BLaER1 (cell line): ENCODE measurements around the gene PIEZO1.

Source experiments
- H3K27ac ChIP-seq: shearing (Covaris generic); formaldehyde crosslinking; 2 replicates; pipeline ENCODE4 v1.8.1; 2022
- H3K27me3 ChIP-seq: shearing (Covaris generic); formaldehyde crosslinking; 2 replicates; pipeline ENCODE4 v1.8.1; 2022
- H3K36me3 ChIP-seq: shearing (Covaris generic); formaldehyde crosslinking; 2 replicates; pipeline ENCODE4 v1.8.1; 2022
- H3K4me1 ChIP-seq: shearing (Covaris generic); formaldehyde crosslinking; 2 replicates; pipeline ENCODE4 v1.8.1; 2022
- H3K4me2 ChIP-seq: shearing (Covaris generic); formaldehyde crosslinking; 2 replicates; pipeline ENCODE4 v1.8.1; 2022
- H3K4me3 ChIP-seq: shearing (Covaris generic); formaldehyde crosslinking; 2 replicates; pipeline ENCODE4 v1.8.1; 2022
- H3K9ac ChIP-seq: shearing (Covaris generic); formaldehyde crosslinking; 2 replicates; pipeline ENCODE4 v1.8.1; 2022
- H3K9me3 ChIP-seq: shearing (Covaris generic); formaldehyde crosslinking; 2 replicates; pipeline ENCODE4 v1.8.1; 2022
- H4K20me1 ChIP-seq: shearing (Covaris generic); formaldehyde crosslinking; 2 replicates; pipeline ENCODE4 v1.8.1; 2022
- Cebpa-rat ChIP-seq: shearing (Covaris generic); IDR thresholded peaks from 2 replicates; pipeline ENCODE4 v1.8.1; 2022

The PIEZO1 gene, protein sequence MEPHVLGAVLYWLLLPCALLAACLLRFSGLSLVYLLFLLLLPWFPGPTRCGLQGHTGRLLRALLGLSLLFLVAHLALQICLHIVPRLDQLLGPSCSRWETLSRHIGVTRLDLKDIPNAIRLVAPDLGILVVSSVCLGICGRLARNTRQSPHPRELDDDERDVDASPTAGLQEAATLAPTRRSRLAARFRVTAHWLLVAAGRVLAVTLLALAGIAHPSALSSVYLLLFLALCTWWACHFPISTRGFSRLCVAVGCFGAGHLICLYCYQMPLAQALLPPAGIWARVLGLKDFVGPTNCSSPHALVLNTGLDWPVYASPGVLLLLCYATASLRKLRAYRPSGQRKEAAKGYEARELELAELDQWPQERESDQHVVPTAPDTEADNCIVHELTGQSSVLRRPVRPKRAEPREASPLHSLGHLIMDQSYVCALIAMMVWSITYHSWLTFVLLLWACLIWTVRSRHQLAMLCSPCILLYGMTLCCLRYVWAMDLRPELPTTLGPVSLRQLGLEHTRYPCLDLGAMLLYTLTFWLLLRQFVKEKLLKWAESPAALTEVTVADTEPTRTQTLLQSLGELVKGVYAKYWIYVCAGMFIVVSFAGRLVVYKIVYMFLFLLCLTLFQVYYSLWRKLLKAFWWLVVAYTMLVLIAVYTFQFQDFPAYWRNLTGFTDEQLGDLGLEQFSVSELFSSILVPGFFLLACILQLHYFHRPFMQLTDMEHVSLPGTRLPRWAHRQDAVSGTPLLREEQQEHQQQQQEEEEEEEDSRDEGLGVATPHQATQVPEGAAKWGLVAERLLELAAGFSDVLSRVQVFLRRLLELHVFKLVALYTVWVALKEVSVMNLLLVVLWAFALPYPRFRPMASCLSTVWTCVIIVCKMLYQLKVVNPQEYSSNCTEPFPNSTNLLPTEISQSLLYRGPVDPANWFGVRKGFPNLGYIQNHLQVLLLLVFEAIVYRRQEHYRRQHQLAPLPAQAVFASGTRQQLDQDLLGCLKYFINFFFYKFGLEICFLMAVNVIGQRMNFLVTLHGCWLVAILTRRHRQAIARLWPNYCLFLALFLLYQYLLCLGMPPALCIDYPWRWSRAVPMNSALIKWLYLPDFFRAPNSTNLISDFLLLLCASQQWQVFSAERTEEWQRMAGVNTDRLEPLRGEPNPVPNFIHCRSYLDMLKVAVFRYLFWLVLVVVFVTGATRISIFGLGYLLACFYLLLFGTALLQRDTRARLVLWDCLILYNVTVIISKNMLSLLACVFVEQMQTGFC (N-terminal part only)

GRCh38 chr16:88785106-88785924 is at the start of gene PIEZO1:
Gene PIEZO1, minus strand, starts transcription at chr16:88785220. Its CDS starts 256 bp downstream, at chr16:88784964.
- H3K4me2 ChIP-seq = peak within 1 kb of the TSS; percentile 95
- no peak for TF ChIP-seq Cebpa-rat
- no peaks in the 10 kb centered on the region for H3K27me3 ChIP-seq
- peak within 1 kb of the TSS; percentile 97 for H3K9ac ChIP-seq
- H3K27ac ChIP-seq = peak within 1 kb of the TSS; percentile 97
- no peaks in the 10 kb centered on the region for H3K9me3 ChIP-seq
- peaks cover 87% of the 10 kb centered on the region for H3K4me1 ChIP-seq
- H3K36me3 ChIP-seq = no peaks in the 10 kb centered on the region
- H3K4me3 ChIP-seq = peak within 1 kb of the TSS; percentile 87
- peaks cover 41% of the 10 kb centered on the region for H4K20me1 ChIP-seq

GRCh38 chr16:88834670-88835069 is 49.6 kb upstream of the PIEZO1 start:
- H3K4me1 ChIP-seq = peaks cover 65% of the 10 kb centered on the region
- H3K9me3 ChIP-seq = no peaks in the 10 kb centered on the region
- no peak overlapping the region for H3K27ac ChIP-seq

GRCh38 chr16:88833086-88833485 is 48.1 kb upstream of the PIEZO1 start:
- Histone ChIP-seq H3K36me3 (peaks cover 37% of the 10 kb centered on the region), H3K4me2 (peak overlapping the region; percentile 57), H3K4me1 (peaks cover 49% of the 10 kb centered on the region)

More at GRCh38 chr16:88834670-88835069, 49.6 kb upstream of the PIEZO1 start:
- H3K9ac ChIP-seq = no peak overlapping the region
- no peak overlapping the region for H3K4me2 ChIP-seq
- peaks cover 35% of the 10 kb centered on the region for H3K36me3 ChIP-seq
- no peak overlapping the region for H3K4me3 ChIP-seq
- TF ChIP-seq Cebpa-rat = no peak
- peaks cover 52% of the 10 kb centered on the region for H4K20me1 ChIP-seq
- peaks cover 16% of the 10 kb centered on the region for H3K27me3 ChIP-seq

DNA sequence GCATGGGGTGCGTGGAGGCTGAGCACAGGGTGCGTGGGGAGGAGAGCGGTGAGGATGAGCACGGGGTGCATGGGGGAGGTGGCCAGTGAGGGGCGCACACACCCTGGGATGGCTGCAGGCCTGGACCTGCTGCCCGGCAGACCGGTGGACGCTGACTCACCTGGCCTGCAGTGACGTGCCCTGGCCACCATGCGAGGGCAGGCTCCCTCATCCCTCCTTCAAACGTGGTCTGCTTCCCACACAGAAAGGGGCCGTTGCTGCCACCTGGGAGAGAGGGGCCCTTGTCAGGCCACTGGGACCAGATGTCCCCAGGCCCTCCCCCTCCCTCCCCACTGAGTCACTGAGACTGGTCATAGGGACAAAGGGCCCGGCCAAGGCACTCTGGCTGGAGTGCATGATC is 46.8 kb upstream of the PIEZO1 start:
- H3K36me3 ChIP-seq = peaks cover 49% of the 10 kb centered on the region
- TF ChIP-seq Cebpa-rat = no peak
- peaks cover 24% of the 10 kb centered on the region for H4K20me1 ChIP-seq
- no peak overlapping the region for H3K4me2 ChIP-seq
- no peaks in the 10 kb centered on the region for H3K9me3 ChIP-seq
- no peak overlapping the region for H3K4me3 ChIP-seq
- peaks cover 37% of the 10 kb centered on the region for H3K4me1 ChIP-seq
- H3K27me3 ChIP-seq = peaks cover 16% of the 10 kb centered on the region
- H3K9ac ChIP-seq = no peak overlapping the region
- H3K27ac ChIP-seq = no peak overlapping the region

More at GRCh38 chr16:88833086-88833485, 48.1 kb upstream of the PIEZO1 start:
- Histone ChIP-seq H4K20me1 (peaks cover 37% of the 10 kb centered on the region), H3K27me3 (peaks cover 16% of the 10 kb centered on the region), H3K4me3 (no peak overlapping the region), H3K9ac (no peak overlapping the region), H3K27ac (no peak overlapping the region), H3K9me3 (no peaks in the 10 kb centered on the region)
- no peak for TF ChIP-seq Cebpa-rat

GRCh38 chr16:88830783-88831182 is 45.8 kb upstream of the PIEZO1 start:
- no peak overlapping the region for H3K27ac ChIP-seq

GRCh38 chr16:88830258-88830657 is 45.2 kb upstream of the PIEZO1 start:
- no peak overlapping the region for H3K9ac ChIP-seq
- H3K27ac ChIP-seq = no peak overlapping the region
- H3K27me3 ChIP-seq = peaks cover 6% of the 10 kb centered on the region
- H3K4me2 ChIP-seq = no peak overlapping the region
- peaks cover 56% of the 10 kb centered on the region for H3K36me3 ChIP-seq
- peaks cover 8% of the 10 kb centered on the region for H4K20me1 ChIP-seq
- TF ChIP-seq Cebpa-rat = no peak
- peaks cover 24% of the 10 kb centered on the region for H3K4me1 ChIP-seq
- no peak overlapping the region for H3K4me3 ChIP-seq
- H3K9me3 ChIP-seq = no peaks in the 10 kb centered on the region

More at GRCh38 chr16:88830783-88831182, 45.8 kb upstream of the PIEZO1 start:
- Histone ChIP-seq H3K9ac (no peak overlapping the region), H3K27me3 (peaks cover 11% of the 10 kb centered on the region), H4K20me1 (peaks cover 14% of the 10 kb centered on the region), H3K9me3 (no peaks in the 10 kb centered on the region), H3K4me1 (peaks cover 30% of the 10 kb centered on the region), H3K4me2 (no peak overlapping the region), H3K36me3 (peaks cover 56% of the 10 kb centered on the region), H3K4me3 (no peak overlapping the region)
- no peak for TF ChIP-seq Cebpa-rat

DNA sequence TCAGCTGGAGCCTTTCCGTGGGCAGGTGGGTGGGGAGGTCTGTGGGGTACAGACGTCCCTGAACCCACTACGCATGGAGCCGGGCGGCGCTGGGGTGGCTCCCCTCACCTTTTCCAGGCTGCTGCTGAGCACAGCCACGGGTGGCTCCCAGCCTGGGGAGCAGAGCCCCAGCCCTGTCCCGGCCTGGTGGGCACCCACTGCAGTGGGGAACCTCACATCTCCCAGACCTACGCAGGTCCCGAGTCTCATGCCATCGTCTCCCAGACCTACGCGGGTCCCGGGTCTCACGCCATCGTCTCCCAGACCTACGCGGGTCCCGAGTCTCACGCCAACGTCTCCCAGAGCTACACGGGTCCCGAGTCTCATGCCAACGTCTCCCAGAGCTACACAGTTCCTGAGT is 43.7 kb upstream of the PIEZO1 start:
- Histone ChIP-seq H3K36me3 (peaks cover 60% of the 10 kb centered on the region), H3K27me3 (no peaks in the 10 kb centered on the region)

DNA sequence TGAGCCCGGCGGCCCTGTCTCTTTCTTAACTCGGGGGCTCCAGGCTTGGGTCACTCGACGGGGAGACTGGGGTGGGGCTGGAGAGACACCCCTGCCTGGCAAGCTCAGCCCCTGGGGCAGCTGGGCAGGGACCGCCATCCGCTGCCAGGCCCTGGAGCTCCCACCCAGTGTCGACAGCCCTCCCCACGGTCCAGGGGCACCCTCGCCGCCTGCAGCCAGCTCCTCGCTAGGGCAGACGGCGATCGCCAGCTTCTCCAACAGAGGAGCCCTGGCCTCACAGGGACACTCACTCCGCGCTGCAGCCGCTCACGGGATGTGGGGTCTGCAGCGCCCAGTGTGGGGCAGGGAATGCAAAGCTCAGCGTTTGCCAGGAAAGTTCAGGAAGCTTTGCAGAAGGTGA is 42.7 kb upstream of the PIEZO1 start:
- Histone ChIP-seq H3K27ac (no peak overlapping the region), H3K27me3 (no peaks in the 10 kb centered on the region), H3K36me3 (peaks cover 70% of the 10 kb centered on the region), H3K4me3 (no peak overlapping the region), H3K9ac (no peak overlapping the region), H3K9me3 (no peaks in the 10 kb centered on the region), H4K20me1 (no peaks in the 10 kb centered on the region; the same call in 1 of the 2 replicates), H3K4me1 (peaks cover 7% of the 10 kb centered on the region), H3K4me2 (no peak overlapping the region)
- no peak for TF ChIP-seq Cebpa-rat

More for the DNA sequence above, 43.7 kb upstream of the PIEZO1 start:
- Histone ChIP-seq H3K9me3 (no peaks in the 10 kb centered on the region), H4K20me1 (no peaks in the 10 kb centered on the region; the same call in 1 of the 2 replicates), H3K4me3 (no peak overlapping the region), H3K9ac (no peak overlapping the region), H3K27ac (no peak overlapping the region), H3K4me2 (no peak overlapping the region), H3K4me1 (peaks cover 17% of the 10 kb centered on the region)
- TF ChIP-seq Cebpa-rat = no peak
